Stimulated activated CD4-positive, alpha-beta T cell treated with anti-CD3 and anti-CD28 coated beads, TNF-alpha, amount 100 ng/mL, for 4 hours (primary cell): ENCODE measurements around the gene HEMK1.

ENCODE experiments used
- DNase-seq, 3 experiments: peaks; one replicate each; pipeline ENCODE4 v3.0.0-alpha.2; 2020; ENCODE audit warnings: low read depth in 3 of 3

HEMK1 gene

DNA sequence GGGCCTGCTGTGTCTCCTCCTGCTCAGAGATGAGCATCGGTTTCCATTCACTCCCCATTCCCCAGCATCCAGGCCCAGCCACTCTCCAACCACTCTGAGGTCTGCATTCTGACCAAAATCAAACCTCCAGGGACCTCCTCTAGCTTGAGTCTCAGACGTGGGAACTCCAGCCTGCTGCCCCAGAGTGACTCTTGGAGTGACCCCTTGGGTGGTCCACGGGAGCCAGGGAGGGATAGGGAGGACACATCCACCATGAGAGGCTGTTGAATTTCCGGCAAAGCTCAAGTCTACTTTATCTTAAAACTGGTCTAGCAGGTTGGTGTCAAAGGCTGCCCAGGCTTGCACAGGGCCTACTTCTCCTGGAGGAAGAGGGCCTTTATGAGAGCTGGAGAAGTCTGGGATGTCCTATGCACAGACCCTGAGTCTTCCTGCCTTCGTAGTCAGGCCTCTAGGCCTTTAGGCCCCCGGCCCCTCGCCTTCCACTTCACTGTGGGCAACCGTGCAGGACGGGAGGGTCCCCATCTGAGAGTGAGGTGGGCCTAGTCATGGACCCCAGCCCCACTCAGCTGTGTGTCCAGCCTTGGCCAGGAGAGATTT, 33.4 kb downstream of the HEMK1 start:
- no peak for DNase-seq

DNA sequence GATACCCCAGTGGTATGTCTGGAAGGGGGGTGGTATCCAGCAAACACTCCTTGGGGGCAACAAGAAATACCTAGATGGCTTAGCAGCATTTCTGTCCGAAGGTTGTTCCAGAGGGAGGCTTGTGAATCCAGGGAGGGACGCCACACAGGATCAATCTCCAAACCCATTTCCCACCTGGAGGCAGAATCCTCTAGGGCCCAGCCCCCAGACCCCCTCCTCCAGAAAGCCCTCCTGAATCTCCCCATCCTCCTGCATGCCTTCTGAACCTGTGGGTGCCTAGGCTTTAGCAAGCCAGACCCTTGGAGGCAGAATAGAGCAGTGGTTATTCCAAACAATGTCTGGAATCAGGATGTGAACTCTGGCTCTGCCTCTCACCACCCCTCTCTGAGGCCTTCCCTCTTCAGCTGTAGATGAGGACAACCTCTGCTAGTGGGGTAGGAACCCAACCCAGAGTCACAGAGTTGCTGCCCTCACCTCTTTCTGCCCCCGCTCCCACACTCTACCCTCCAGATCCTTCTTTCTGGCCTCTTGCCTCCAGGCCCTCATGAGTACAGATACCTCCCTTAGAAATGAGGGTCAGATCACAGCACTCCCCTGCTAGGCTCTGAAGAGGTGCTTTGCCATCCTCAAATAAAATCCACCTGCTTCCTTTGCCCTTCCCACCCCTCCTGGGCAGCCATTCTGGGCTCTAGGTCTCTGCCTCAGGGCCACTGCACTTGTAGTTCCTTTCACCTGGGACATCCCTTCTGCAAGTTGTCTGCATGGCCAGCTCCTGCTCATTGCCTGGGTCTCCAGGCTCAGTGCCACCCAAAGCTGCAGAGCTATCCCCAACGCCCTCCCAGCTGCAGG, 34.2 kb downstream of the HEMK1 start:
- no peak for DNase-seq

DNA sequence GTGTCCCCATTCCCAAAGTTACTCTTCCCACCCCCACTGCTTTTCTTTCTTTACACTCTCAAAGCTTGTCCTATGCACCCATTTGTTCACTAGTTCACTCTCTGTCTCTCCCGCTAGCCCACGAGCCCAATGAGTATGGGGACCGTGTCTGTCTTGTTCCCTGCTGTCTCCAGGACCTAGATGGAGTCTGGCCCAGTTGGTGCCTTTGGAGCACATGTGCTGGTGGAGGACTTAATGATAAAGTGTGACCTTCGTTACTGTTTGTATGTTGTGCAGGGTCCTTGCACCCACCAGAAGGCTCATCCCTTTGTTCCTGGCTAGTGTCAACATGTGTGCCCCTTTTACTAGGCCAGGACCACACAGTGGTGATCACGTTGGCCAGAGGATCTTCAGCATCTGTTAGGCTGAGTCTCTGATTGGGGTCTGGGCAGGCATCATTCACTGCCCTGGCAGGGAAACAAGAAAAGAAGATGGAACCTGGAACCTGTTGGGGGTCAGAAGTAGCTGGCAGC, 34.8 kb downstream of the HEMK1 start:
- no peak for DNase-seq

DNA sequence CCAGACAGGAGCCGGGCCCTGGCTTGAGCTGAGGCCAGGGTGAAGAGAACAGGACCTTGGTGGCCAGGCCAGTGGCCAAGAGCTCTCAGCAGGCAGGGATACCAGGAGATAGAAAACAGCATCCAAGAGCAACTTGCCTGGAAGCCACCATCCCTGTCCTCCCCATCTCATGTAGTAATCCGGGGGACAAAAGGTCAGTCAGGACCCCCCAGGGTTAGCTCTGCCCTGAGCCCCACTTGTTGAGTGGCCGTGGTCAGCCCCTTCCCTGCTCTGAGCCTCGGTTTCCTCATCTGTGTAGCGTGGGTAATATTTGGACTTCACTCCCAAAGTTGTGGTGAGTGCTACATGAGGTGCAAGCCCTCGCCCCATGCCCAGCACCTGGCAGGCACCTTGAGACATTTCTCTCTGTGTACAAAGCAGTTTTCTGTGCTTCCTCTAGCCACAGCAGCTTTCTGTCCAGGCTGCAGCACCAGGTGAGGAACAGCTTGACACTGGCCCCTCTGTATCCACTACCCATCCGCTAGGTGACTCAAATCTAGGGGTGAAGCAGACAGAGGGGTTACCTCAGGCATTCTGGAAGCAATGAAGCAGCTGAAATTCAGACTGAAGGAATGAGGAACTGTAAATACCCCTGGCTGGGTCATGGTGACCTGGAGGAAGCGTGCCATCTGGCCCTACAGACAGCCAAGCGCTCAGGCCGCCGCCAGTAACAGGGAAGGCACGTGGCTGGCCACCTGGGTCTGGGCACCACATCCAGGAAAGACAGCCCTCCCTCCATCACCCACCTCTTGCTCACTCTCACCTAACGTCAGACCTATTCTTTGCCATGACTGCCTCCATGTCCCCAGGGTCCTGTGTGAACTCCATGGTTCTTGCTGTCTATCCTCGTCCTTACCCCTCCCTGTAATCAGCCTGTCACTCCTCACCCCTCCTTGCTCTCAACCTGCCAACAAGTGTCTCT, 35.6 kb downstream of the HEMK1 start:
- no peak for DNase-seq

DNA sequence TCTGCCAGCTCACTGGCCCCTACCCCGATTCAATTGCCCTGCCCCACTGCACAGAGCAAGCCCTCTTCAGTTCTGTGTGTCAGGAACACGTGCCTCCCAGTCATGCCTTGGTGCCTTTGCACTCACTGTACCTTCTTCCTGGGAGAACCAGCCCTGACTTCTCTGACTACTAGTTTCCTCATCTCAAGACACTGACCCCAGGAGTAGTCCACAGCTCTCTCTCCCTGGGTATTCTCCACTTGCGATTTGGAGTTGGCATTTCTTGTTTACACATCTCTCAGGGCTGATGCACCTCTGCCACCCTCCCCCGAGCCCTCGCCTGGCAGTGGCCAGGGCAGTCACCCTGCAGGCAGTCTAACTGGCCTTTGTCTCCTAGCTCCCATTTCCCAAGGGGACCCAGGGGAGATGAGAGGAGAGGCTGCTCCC, 36.6 kb downstream of the HEMK1 start:
- DNase-seq, result no peak

DNA sequence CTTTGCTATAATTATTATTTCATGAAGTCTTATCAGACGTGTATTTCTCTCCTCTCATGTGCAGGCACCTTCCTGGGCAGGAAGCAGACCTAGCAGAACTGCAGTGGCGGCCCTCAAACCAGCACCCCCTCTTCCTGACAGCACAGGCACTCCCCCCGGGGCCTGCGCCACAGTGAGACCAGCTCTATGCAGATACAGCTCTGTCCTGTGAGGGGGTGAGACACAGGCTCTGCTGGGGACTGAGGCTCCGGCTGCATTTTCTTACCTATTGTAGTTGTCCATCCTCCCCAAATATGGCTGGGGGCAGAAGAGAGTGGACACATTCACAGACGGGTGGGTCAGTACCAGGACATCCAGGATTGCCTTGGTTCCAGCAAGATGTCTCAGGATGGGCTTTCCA, 37.3 kb downstream of the HEMK1 start:
- DNase-seq, result no peak

DNA sequence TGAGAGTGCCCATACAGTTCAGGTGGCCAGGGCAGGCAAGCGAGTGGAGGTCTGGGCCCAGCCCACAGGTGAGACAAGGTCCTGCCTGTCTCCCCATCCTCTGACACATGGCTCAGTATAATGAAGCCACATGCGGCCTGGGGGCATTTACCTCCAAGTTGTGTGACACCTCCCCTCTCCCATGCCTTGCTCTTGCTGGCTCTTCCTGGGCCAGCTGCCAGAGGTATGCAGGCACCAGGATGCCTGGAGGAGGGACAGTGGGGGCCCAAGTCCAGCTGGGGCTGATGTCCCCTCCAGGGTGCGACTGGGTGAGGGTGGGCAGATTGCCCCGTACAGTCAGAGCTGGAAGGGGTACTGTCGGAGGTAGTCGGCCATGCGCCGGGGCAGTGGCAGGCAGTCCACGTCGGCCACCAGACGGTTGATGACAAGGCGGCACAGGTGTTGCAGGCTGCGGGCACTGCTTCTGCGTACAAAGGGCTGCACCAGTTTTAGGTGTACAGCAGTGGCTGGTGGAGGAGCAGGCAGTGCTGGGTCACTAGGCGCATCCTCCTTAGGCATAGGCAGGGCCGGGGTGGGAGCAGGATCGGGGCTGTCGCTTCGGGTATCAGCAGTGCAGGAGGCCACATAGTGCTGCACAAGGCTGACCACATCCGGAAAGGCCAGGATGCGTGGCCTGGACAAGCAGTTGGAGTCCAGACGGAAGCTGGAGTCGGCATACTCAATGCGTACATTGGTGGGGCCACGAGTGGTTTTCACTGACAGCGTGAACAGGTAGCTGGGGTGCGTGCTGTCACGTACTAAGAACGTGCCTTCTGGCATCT, 38.2 kb downstream of the HEMK1 start:
- DNase-seq, result no peak

DNA sequence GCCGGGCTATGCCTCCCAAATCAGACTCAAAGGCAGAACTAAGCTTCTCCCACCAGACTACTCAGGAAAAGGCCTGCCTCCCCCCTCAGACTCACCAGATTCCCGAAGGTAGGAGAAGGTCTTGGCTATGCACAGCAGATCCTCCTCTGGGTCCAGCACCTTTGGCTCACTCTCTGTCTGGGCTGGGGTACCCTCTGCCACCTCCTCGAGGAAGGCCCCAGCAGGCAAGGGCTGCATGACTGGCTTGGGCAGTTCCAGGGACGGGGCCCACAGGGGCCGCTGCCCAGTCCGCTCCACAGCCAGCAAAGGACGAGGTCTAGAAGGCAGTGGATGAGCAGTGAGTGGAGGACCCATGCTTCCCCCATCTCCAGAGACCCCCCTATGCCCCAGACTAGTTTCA, 39.0 kb downstream of the HEMK1 start:
- DNase-seq, result no peak

DNA sequence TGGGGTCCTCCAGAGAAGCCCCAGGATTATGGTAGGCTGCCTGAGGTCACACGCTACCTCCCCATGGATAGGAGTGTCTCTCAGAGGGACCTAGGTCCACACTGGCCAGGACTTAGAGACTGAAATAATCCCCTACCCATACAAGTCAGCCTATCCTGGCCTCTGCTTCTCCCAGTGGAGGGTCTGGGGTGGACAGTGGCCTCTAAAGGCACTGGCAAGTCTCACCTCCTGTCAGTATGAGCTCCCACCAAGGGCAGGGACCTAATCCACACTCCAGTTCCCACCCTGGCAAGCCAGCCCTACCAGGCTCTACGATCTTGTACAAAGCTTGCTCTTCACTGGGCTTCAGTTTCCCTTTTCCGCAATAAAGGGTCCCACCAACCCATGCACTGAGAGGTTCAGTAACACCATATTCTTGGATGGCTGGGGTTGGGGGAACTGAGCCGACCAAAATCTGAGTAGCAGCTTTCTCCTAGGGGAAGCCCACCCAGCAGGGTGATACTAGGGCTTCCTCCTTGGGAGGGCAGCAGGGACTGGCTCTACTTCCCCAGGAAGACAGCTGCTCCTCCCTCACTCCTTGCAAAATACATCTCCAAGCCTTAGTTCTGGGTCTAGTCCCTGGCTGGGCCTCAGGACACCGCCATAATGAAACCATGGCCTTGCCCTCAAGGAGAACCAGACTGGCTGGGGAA, 39.9 kb downstream of the HEMK1 start:
- no peak for DNase-seq

DNA sequence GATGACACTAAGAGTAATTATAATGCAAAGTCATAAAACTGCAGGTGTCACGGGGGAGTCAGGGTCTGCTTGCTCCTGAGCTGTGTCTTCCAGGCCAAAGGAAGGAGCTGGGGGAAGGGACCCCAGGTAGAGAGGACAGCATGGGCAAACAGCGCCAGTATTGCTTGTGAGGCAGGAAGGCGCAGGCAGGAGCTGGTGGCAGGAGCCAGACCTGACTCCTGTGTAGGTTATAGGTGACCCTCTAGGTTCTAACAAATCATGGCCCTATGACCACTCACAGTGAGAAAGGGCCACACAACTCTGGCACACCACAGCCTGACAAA, 40.4 kb downstream of the HEMK1 start:
- no peak for DNase-seq

DNA sequence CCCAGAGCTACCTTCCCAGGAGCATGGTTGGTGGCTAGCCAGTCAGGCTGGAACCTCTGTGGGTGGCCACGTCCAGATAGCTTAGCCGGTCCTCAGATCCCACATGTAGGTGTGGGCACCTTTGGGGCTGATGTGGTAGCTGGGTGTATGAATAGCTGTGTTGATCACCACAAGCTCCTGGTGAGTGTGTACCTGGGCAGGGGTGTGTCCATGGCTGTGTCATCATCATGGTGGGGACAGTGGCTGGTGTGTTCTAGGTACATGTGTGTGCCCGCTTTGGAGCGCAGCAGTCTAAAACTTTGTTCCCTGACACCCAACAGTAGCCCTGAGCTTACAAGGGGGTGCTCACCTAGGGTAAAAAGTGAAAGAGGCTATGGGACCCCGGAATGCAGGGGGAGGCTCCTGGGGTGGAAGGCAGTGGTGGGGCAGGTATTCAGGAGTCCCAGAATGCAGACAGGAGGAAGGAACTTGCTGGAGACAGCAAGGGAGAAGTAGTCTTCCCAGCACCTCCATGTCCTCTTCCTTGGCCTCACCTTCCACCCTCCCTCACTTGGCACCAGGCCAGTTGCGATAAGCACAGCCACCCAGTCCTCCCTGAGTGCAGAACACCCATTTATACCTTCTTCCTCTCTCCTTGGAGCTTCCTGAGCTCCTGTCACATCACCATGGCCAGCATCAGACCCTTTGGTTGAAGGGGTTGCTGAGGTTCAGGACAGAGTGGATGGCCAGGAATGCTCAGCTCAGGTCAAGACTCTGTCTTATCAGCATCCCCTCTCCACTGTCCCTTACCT, 41.1 kb downstream of the HEMK1 start:
- no peak for DNase-seq

DNA sequence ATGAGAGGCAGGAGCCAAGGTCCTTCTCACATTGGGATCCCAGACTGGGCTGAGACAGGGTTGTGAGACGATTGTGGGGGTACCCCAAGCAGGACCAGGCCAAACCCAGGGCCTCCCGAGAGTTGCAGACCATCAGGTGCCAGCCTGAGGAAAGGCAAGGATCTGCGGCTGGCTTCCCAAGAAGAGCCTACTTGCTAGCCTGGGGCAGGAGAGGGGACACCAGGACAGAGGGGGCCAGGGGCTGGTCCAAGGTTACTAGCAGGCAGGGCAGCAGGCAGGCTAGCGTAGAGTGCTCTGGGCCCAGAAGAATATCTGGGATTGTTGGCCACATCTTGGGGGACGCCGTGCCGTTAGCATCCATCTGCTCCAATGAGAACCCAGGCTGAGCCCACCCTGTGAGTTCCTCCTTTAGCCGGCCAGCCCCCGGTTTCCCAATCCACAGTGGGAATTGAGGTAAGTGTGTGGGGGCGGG, 41.7 kb downstream of the HEMK1 start:
- DNase-seq, result no peak

DNA sequence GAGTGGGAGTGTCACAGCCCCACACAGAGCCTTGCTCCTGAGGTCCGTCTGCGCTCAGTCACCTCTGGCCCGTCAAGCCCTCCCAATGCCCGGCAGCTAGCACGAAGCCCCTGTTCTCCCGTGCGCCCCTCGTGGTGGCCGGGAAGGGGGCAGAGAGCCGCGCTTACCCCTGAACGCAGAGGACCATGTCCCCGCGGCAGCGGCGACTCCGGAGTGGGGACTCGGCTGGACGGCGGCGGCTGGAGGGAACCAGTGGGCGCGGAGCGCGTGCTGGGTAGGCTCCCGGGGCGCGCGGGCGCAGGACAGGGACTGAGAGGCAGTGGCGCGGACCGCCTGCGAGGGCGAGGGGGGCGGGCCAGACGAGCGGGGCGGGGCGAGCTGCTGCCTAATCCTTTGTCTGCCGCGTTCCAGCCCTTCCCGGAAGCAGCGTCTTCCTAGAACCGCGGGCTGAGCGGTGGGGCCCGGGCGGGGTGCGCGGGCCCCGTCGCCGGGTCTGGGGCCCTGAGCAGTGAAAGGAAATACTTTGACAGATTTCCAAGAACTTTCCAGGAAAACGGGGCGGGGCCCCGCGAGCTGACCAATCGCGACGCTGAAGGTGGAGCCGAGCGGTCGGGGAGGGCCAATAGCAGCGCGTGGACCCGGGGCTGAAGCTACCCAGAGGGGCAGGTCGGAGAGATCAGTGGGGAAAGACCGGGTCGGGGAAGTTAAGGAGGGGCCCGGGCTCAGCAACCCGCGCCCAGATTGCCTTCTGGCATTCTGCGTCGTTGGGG, 42.3 kb downstream of the HEMK1 start, which contains the start of gene CISH:
TSS of gene CISH (minus strand) at position 311 of the 770 bp plus-strand sequence. CDS start at position 187, 124 bp downstream.
- DNase-seq, result peak; percentile 97 to 98 (median 98)

DNA sequence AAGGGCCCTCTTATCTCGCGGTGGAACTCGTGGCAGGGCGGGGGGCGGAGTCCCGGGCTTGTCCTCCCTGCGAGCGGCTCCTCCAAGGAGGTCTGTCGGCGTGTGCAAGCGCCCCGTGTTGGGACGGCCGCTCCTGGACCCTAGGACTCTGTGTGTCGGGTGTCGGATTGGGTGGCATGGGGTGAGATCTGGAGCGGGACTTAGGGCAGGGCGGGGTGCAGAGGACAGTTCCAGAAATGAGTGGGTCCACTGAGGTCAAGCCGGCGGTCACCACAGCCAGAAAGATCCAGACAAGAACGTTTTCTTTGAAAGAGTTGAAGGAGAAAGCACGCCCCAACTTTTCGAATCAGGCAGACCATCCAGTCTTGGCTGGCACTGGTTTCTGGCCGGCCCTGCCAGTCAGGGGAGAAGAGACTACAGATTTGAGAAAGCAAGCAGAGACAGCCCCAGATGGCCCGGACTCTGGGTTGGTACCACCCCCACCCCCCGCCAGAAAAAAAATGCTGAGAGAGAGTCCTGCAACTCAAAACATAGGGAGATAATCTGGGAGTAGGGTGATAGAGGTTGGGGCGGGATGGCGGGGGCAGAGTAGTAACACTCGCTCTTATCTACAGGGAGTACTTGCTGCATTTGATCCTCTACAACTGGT, 43.0 kb downstream of the HEMK1 start:
- DNase-seq, result no peak

DNA sequence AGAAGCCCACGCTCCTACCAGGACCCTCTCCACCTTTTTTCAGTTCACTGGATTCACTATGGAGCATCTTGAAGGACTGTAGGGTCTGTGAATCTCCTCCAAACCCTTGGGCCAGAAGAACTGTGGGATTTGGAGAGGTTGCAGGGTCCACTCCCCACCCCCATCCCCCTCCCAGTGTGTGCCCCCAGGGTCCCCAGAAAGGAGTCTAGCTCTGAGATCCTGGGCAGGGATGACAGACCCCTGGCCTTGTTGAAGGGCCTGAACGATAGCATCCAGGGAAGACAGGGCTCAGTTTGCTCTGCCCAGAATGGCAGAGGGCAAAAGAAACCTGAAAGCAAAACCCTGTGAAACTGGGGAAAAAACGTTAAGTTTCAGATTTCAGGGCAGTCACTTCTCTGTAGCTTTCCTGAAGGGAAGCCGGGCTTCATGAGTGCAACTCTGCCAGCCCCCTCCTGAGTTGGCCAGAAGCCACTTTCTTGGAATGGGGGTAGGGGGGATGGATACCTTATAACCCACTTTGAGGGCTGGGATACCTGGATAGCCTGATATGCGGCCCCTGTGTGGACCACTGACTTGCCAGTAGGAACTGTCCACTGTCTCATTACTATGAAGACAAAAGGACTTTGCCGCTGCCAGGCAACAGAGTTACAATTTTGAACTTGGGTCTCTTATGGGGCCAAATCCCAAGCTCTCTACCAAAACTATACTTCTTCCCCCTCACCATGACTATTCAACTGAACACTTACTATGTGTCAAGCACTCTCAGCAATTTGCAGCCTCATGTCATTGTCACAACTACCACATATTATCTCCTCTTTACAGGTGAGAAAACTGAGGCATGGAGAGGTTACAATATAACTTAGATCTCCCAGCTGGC, 43.9 kb downstream of the HEMK1 start:
- DNase-seq, result no peak

DNA sequence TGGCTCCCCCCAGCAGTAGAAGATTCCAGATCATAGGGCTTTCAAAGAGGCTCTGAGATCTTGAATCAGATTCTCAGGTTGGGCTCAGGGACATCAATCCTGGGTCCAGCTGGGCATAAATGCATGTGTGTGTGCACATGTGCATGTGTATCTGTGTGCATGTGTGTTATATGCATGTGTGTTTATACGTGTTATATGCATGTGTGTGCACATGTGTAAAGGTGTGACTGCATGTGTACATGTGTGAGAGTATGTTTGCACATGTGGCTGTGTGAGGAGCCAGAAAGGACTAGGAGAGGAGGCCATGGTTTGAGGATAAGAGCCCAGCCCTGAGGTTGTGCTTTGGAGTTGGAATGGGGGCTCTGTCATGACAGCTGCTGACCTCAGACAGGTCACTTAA, 45.9 kb downstream of the HEMK1 start:
- DNase-seq, result no peak

DNA sequence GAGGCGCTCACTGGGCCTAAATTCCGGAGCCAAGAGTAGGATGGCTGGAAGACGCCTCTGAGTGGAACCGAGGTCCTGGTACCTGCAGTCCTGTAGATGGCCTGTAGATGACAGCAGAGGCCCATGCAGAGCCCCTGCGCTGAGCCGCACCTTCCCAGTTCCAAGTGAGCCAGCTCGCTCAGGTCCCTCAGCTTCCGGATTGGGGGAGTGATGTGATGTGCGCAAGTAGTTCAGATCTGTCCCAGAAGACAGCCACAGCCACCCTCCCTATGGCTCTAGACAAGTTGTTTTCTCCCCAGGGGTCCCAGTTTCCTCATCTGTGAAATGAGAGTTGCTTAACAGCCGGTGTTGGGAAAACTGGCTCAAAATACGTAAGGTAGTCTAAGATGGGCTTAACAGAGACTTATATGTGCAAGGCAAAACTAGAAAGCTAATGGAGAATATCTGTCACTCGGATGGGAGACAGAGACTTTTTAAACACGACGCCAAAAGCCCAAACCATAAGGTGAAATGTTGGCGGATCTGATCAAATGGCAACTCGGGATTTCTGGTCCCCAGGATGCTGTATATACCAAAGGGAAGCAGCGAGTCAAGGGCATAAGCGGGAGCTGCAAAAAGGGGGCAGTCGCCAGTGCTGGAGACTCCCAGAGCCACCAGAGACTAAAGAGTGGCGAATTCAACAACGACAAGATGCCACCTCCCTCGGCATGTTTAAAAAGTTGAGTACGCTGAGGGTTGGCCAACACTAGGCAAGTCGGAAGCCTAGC, 46.9 kb downstream of the HEMK1 start:
- peak in 2 of 3 experiments; percentile 72 to 73 for DNase-seq
